HFFc6 (cell line): ENCODE results near the gene NR2E1. TPM values are rescaled to one million over a fixed set of nuclear protein-coding genes. Genes with fewer than 3 reads are reported as not detected.

Experiments used
- DNase-seq: peaks from one replicate; pipeline ENCODE4 v3.0.0-alpha.2; 2018
- H3K27ac Mint-ChIP-seq: 2 replicates; pipeline ENCODE4 v1.8.0; 2020; ENCODE audit warnings: mild to moderate bottlenecking, mixed read lengths
- H3K27me3 Mint-ChIP-seq: 2 replicates; pipeline ENCODE4 v1.8.0; 2021; ENCODE audit warnings: mild to moderate bottlenecking, moderate library complexity, mixed read lengths; ENCODE audit not compliant: insufficient read depth
- H3K36me3 Mint-ChIP-seq: 2 replicates; pipeline ENCODE4 v1.8.0; 2021; ENCODE audit warnings: low read depth, mixed read lengths
- H3K4me1 Mint-ChIP-seq: 2 replicates; pipeline ENCODE4 v1.8.0; 2020; ENCODE audit warnings: low read depth, mixed read lengths
- H3K4me3 Mint-ChIP-seq: 2 replicates; pipeline ENCODE4 v1.8.0; 2020; ENCODE audit warnings: mild to moderate bottlenecking, moderate library complexity, mixed read lengths
- H3K9me3 Mint-ChIP-seq: 2 replicates; pipeline ENCODE4 v1.8.0; 2020; ENCODE audit warnings: mild to moderate bottlenecking, mixed read lengths
- total RNA-seq, 6 experiments: library from RNA; stranded (reverse); fragmentation: NEBNext Ultra II Directional; extraction: Animal tissue kit (Norgen Biotek cat#: 25700); gene quantifications; 2 replicates in 1 of 6; 3 replicates in 5 of 6; pipeline ENCODE4 v1.2.3, GENCODE V29; 2021
- TF ChIP-seq, protein P1 (sequence below): fragments of 200-600 bp; sonication (generic); IDR thresholded peaks from 2 replicates; pipeline ENCODE4 v1.5.0; 2021; ENCODE audit warnings: antibody characterized with exemption, mild to moderate bottlenecking

The NR2E1 gene
- total RNA-seq, 6 experiments from 2014 or later: not detected

DNA sequence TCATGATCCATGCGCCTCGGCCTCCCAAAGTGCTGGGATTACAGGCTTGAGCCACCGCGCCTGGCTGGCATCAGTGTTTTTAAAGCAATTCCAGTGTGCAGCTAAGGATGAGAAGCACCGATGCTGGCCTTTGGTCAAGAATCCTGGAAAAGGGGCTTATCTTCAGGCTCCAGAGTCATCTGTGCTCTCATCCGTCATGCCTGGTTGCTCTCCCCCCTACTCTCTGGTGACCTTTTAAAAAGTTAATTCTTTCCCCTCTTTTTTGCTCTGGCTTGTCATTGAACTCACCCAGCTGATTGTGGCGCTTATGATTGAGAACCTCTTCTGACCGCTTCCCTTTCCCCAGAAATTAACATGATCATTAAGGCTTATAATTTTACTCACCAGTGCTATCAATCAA lies 28.7 kb downstream of the NR2E1 start:
- Mint-ChIP-seq H3K4me3 (no peak overlapping the region), H3K36me3 (no peaks in the 10 kb centered on the region), H3K9me3 (no peaks in the 10 kb centered on the region), H3K27me3 (peaks cover 7% of the 10 kb centered on the region), H3K4me1 (no peaks in the 10 kb centered on the region), H3K27ac (no peak overlapping the region)
- no peak for DNase-seq
- TF ChIP-seq, protein P1, sequence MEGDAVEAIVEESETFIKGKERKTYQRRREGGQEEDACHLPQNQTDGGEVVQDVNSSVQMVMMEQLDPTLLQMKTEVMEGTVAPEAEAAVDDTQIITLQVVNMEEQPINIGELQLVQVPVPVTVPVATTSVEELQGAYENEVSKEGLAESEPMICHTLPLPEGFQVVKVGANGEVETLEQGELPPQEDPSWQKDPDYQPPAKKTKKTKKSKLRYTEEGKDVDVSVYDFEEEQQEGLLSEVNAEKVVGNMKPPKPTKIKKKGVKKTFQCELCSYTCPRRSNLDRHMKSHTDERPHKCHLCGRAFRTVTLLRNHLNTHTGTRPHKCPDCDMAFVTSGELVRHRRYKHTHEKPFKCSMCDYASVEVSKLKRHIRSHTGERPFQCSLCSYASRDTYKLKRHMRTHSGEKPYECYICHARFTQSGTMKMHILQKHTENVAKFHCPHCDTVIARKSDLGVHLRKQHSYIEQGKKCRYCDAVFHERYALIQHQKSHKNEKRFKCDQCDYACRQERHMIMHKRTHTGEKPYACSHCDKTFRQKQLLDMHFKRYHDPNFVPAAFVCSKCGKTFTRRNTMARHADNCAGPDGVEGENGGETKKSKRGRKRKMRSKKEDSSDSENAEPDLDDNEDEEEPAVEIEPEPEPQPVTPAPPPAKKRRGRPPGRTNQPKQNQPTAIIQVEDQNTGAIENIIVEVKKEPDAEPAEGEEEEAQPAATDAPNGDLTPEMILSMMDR: no peak

DNA sequence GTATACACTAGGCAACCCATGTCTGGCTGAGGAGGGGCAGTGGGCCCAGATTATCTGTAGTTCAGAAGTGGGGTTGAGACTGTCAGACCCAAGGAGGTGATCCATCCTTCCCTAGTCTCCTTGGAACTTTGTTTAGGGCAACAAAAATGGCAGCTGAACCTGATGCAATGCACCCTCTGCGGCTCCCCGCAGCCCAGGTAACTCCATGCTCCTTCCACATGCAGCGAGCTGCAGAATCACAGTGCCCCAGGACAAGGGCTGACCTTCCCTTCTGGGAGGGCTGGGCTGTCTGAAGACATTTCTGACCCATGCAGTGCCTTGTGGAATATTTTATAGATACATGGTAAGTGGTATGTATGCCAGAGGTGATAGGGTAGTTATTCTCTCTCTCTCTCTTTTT lies 29.4 kb downstream of the NR2E1 start:
- peaks cover 4% of the 10 kb centered on the region; the same call in 1 of the 2 replicates for H3K4me1 Mint-ChIP-seq

DNA sequence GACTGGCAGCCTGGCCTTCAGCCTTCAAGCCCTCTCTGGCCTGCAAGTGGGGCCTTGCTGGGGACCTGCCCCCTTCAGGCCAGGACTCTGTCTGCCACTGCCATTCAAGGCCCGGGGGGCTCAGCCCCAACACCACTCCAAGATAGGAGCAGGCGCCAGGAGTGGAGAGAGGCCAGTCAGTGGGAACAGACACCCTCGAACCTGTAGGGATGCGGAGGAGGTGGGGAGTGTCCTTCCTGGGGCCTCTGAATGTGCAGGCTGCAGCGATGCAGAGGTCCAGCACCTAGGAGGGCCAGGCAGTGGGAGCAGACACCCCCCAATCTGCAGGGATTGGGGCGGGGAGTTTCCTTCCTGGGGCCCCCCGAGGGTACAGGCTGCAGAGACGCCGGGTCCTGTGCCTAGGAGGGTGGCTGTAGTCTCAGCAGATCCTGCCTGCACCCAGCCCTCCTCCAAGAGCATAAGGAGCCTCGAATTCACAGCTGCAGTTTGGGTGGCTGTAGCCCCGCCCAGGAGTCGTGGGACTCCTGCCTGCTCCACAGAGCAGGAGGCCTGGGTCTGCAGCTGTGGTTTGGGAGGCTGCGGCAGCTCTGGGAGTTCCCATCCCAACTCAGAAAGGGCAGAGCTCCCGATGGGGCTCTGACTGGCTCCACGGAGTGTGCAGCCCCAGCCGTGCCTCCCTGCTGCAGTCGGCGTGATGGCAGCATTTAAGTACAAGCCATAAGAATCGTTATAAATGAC lies 33.1 kb downstream of the NR2E1 start:
- no peaks in the 10 kb centered on the region; the same call in 1 of the 2 replicates for H3K36me3 Mint-ChIP-seq
- DNase-seq: no peak
- H3K4me1 Mint-ChIP-seq: peaks cover 13% of the 10 kb centered on the region
- H3K27me3 Mint-ChIP-seq: peaks cover 3% of the 10 kb centered on the region
- TF ChIP-seq, protein P1: no peak
- no peaks in the 10 kb centered on the region for H3K9me3 Mint-ChIP-seq
- H3K27ac Mint-ChIP-seq: no peak overlapping the region
- H3K4me3 Mint-ChIP-seq: no peak overlapping the region

More for the DNA sequence above, 29.4 kb downstream of the NR2E1 start:
- TF ChIP-seq, protein P1: no peak
- no peaks in the 10 kb centered on the region; the same call in 1 of the 2 replicates for H3K36me3 Mint-ChIP-seq
- peaks cover 7% of the 10 kb centered on the region for H3K27me3 Mint-ChIP-seq
- no peaks in the 10 kb centered on the region for H3K9me3 Mint-ChIP-seq
- DNase-seq: no peak
- H3K27ac Mint-ChIP-seq: no peak overlapping the region
- no peak overlapping the region for H3K4me3 Mint-ChIP-seq

DNA sequence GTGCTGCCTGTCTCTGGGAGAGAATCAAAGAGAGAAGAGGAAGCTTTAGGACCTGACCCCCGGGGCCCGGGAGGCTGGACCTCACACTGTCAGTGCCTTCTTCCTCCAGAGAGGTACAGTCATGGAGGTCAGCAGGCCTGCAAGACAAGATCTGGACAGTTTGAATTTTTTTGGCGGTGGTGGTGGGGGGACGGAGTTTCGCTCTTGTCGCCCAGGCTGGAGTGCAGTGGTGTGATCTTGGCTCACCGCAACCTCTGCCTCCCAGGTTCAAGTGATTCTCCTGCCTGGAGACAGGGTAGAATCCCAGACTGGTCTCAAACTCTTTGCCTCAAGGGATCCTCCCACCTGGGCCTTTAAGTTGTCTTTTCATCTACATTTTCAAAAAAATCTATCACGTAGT lies 34.4 kb downstream of the NR2E1 start:
- no peak overlapping the region for H3K27ac Mint-ChIP-seq
- DNase-seq: no peak
- no peaks in the 10 kb centered on the region; the same call in 1 of the 2 replicates for H3K36me3 Mint-ChIP-seq
- TF ChIP-seq, protein P1: no peak
- no peaks in the 10 kb centered on the region for H3K27me3 Mint-ChIP-seq
- no peak overlapping the region for H3K4me3 Mint-ChIP-seq
- no peaks in the 10 kb centered on the region for H3K9me3 Mint-ChIP-seq
- peaks cover 13% of the 10 kb centered on the region for H3K4me1 Mint-ChIP-seq

DNA sequence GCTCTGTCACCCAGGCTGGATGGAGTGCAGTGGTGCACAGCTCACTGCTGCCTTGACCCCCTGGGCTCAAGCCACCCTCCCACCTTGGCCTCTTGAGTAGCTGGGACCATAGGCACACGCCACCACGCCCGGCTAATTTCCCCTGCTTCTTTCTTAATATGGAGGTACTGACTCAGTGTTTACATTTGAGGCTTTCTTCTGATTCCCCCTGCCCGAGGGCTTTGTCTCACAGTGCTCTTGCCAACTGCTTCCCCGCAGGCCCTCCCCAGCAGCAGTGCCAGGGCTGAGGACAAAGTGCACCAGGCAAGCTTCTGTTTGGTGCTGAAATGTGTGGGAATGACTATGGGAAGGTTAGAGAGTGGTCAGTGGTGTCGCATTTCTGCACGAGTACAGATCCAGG lies 34.8 kb downstream of the NR2E1 start:
- Mint-ChIP-seq H3K4me3 (no peak overlapping the region), H3K27ac (no peak overlapping the region), H3K9me3 (no peaks in the 10 kb centered on the region), H3K4me1 (peaks cover 13% of the 10 kb centered on the region), H3K27me3 (no peaks in the 10 kb centered on the region), H3K36me3 (no peaks in the 10 kb centered on the region; the same call in 1 of the 2 replicates)
- peak; percentile 17 for DNase-seq
- TF ChIP-seq, protein P1: no peak
